HCT116 (cell line): Measurements from ENCODE around the gene POT1. TPM values are rescaled to one million over a fixed set of nuclear protein-coding genes. Genes with fewer than 3 reads are reported as not detected.

ENCODE experiments used
- ATAC-seq: fragments of 200-7000 bp; cut with Tn5 transposase; 2 replicates; pipeline ENCODE4 v1.9.1; 2020; ENCODE audit warnings: mild to moderate bottlenecking, moderate library complexity
- BruUV-seq: library from RNA; stranded (reverse); fragments of 400-500 nt; replicated peaks from 2 replicates; lab custom pipeline; 2021; lab: Mats Ljungman, UMichigan
- CTCF ChIA-PET: fragments of 300-600 bp; sonication (Branson Sonifier 250); formaldehyde crosslinking; loops from one replicate; lab custom pipeline; 2021; ENCODE audit warnings: antibody characterized with exemption; lab: Charles Lee
- POLR2A ChIA-PET: fragments of 300-600, 350-600 bp; sonication (Branson Sonifier 250); formaldehyde crosslinking; loops from one replicate; lab custom pipeline; 2021; ENCODE audit warnings: antibody characterized with exemption; lab: Charles Lee
- RAD21 ChIA-PET, 2 experiments: fragments of 300-600 bp; sonication (Branson Sonifier 250); formaldehyde crosslinking; loops; one replicate each; lab custom pipeline; 2023; ENCODE audit warnings: low total read pairs in 2 of 2; ENCODE audit not compliant: uncharacterized antibody in 2 of 2, unreplicated experiment in 2 of 2, low non-redundant PET in 1 of 2; lab: Charles Lee
- DNase-seq: peaks from one replicate; pipeline ENCODE4 v3.0.0-alpha.2; 2010; ENCODE audit warnings: low read depth, low spot score
- H2AFZ ChIP-seq: fragments of 200-600 bp; shearing (Covaris generic), sonication (generic); 2 replicates; pipeline ENCODE4 v1.6.1; 2017; ENCODE audit warnings: low read depth, mixed run types, mixed read lengths, antibody characterized with exemption, low read length; ENCODE audit not compliant: poor library complexity, severe bottlenecking
- H3K27ac ChIP-seq: 2 replicates; pipeline ENCODE4 v1.5.1; 2012; ENCODE audit warnings: low read depth, low read length
- H3K27me3 ChIP-seq: fragments of 200-600 bp; sonication (generic); 2 replicates; pipeline ENCODE4 v1.6.1; 2016; ENCODE audit warnings: mixed run types, low read length, mixed read lengths; ENCODE audit not compliant: insufficient read depth
- H3K36me3 ChIP-seq, 2 experiments: fragments of 200-500 bp in 1 of 2; fragments of 200-600 bp in 1 of 2; sonication (Bioruptor generic) in 1 of 2; sonication (generic) in 1 of 2; 2 replicates each; pipeline versions ENCODE4 v1.5.1 to v1.6.1; 2014 to 2016; ENCODE audit warnings: low read length in 2 of 2, inconsistent platforms in 1 of 2, mixed read lengths in 1 of 2, mixed run types in 1 of 2; ENCODE audit not compliant: insufficient read depth in 2 of 2, control insufficient read depth in 1 of 2
- H3K4me1 ChIP-seq, 2 experiments: fragments of 200-600 bp in 1 of 2; sonication (generic) in 1 of 2; 2 replicates each; pipeline versions ENCODE4 v1.5.1 to v1.6.1; 2012 to 2017; ENCODE audit warnings: low read length in 2 of 2, inconsistent platforms in 1 of 2, mild to moderate bottlenecking in 1 of 2, mixed read lengths in 1 of 2, mixed run types in 1 of 2, moderate library complexity in 1 of 2; ENCODE audit not compliant: insufficient read depth in 2 of 2, control insufficient read depth in 1 of 2
- H3K4me2 ChIP-seq: fragments of 200-600 bp; sonication (generic); 2 replicates; pipeline ENCODE4 v1.6.1; 2017; ENCODE audit warnings: mixed run types, low read length, mixed read lengths
- H3K4me3 ChIP-seq, 2 experiments: fragments of 200-600 bp in 1 of 2; sonication (generic) in 1 of 2; replicated peaks in 1 of 2; 2 replicates each; pipeline ENCODE4 v1.5.1; 2011 to 2016; ENCODE audit warnings: low read length in 2 of 2, control low read depth in 1 of 2, low read depth in 1 of 2, mild to moderate bottlenecking in 1 of 2, mixed read lengths in 1 of 2, mixed run types in 1 of 2
- H3K79me2 ChIP-seq: fragments of 200-600 bp; sonication (generic); 2 replicates; pipeline ENCODE4 v1.6.1; 2017; ENCODE audit warnings: mild to moderate bottlenecking, mixed run types, low read length, moderate library complexity, mixed read lengths; ENCODE audit not compliant: insufficient read depth
- H3K9ac ChIP-seq: fragments of 200-600 bp; sonication (generic); 2 replicates; pipeline ENCODE4 v1.6.1; 2016; ENCODE audit warnings: low read length, mixed read lengths
- H3K9me2 ChIP-seq: fragments of 200-600 bp; sonication (generic), shearing (Covaris generic); 2 replicates; pipeline ENCODE4 v1.6.1; 2017; ENCODE audit warnings: mixed run types, mild to moderate bottlenecking, moderate library complexity; ENCODE audit not compliant: insufficient read depth
- H3K9me3 ChIP-seq, 2 experiments: fragments of 200-500 bp in 1 of 2; fragments of 200-600 bp in 1 of 2; sonication (Bioruptor generic) in 1 of 2; sonication (generic) in 1 of 2; 2 replicates each; pipeline ENCODE4 v1.6.1; 2014 to 2017; ENCODE audit warnings: low read length in 2 of 2, mixed read lengths in 2 of 2, inconsistent platforms in 1 of 2, low read depth in 1 of 2, mild to moderate bottlenecking in 1 of 2, mixed run types in 1 of 2, moderate library complexity in 1 of 2; ENCODE audit not compliant: control insufficient read depth in 1 of 2, insufficient read depth in 1 of 2
- H4K20me1 ChIP-seq: fragments of 200-600 bp; sonication (generic), shearing (Covaris generic); 2 replicates; pipeline ENCODE4 v1.6.1; 2017; ENCODE audit warnings: mixed run types, mild to moderate bottlenecking, moderate library complexity; ENCODE audit not compliant: insufficient read depth
- ATF3 ChIP-seq: IDR thresholded peaks from 2 replicates; pipeline ENCODE4 v1.6.1; 2012
- CTCF ChIP-seq, 3 experiments: fragments of 200-600 bp in 1 of 3; sonication (generic) in 1 of 3; IDR thresholded peaks in 2 of 3; conservative IDR thresholded peaks in 1 of 3; 2 replicates each; pipeline ENCODE4 v1.5.1; 2012 to 2017; ENCODE audit warnings: low read depth in 2 of 3, low read length in 2 of 3, antibody characterized with exemption in 1 of 3, borderline replicate concordance in 1 of 3, control low read depth in 1 of 3, mild to moderate bottlenecking in 1 of 3, mixed read lengths in 1 of 3, mixed run types in 1 of 3, moderate library complexity in 1 of 3; ENCODE audit not compliant: insufficient read depth in 1 of 3
- ELF1 ChIP-seq: IDR thresholded peaks from 2 replicates; pipeline ENCODE4 v1.6.1; 2012; ENCODE audit warnings: low read depth, borderline replicate concordance
- FOSL1 ChIP-seq: IDR thresholded peaks from 2 replicates; pipeline ENCODE4 v1.6.1; 2012; ENCODE audit warnings: low read depth
- MAX ChIP-seq: IDR thresholded peaks from 2 replicates; pipeline ENCODE4 v1.6.1; 2012
- RAD21 ChIP-seq: IDR thresholded peaks from 2 replicates; pipeline ENCODE4 v1.6.1; 2012; ENCODE audit warnings: low read depth, mild to moderate bottlenecking
- SIN3A ChIP-seq: IDR thresholded peaks from 2 replicates; pipeline ENCODE4 v1.6.1; 2012; ENCODE audit warnings: low read depth
- SP1 ChIP-seq: IDR thresholded peaks from 2 replicates; pipeline ENCODE4 v1.6.1; 2012; ENCODE audit warnings: low read depth
- SRF ChIP-seq: IDR thresholded peaks from 2 replicates; pipeline ENCODE4 v1.6.1; 2012; ENCODE audit warnings: low read depth
- ZNF274 ChIP-seq: fragments of 200-500 bp; sonication (Bioruptor generic); IDR thresholded peaks from 2 replicates; pipeline ENCODE4 v1.6.1; 2014; ENCODE audit warnings: mild to moderate bottlenecking, low read depth, low read length, inconsistent platforms
- intact Hi-C: fragments of 100-400 bp; cut with micrococcal nuclease; formaldehyde crosslinking; loops from 2 replicates; pipeline ENCODE4 v1.10.0; 2022
- total RNA-seq: library from RNA; stranded (reverse); gene quantifications from one replicate; pipeline ENCODE4 v1.2.1, GENCODE V29; 2021; ENCODE audit not compliant: unreplicated experiment
- TF ChIP-seq, protein P1 (sequence below): IDR thresholded peaks from 2 replicates; pipeline ENCODE4 v1.6.1; 2011; ENCODE audit warnings: mild to moderate bottlenecking, low read length, moderate library complexity; ENCODE audit not compliant: insufficient replicate concordance; ENCODE audit errors: extremely low read depth

The POT1 gene
- total RNA-seq, 1 experiment from 2014 or later: 19.5 TPM

- intact Hi-C loops: no loop called here
- H3K4me3 ChIP-seq: no peak overlapping the region
- ChIA-PET POLR2A (no interaction called here), RAD21 (no interaction called here), CTCF (no interaction called here)
- H3K9me3 ChIP-seq: no peaks in the 10 kb centered on the region
- no peak overlapping the region for H3K27ac ChIP-seq
- no peaks in the 10 kb centered on the region for H3K4me1 ChIP-seq
- TF ChIP-seq SIN3A (no peak), ZNF274 (no peak), ATF3 (no peak), SP1 (no peak), ELF1 (no peak), FOSL1 (no peak), SRF (no peak), CTCF (IDR thresholded peaks at IDR 0.05 in 2 of 3, conservative IDR thresholded peaks at IDR 0.05 in 1 of 3; ENCODE audit: borderline replicate concordance in 1 of 3, insufficient read depth in 1 of 3, low read depth in 2 of 3, low read length in 2 of 3) (no peak), RAD21 (no peak), MAX (no peak)
- TF ChIP-seq, protein P1, sequence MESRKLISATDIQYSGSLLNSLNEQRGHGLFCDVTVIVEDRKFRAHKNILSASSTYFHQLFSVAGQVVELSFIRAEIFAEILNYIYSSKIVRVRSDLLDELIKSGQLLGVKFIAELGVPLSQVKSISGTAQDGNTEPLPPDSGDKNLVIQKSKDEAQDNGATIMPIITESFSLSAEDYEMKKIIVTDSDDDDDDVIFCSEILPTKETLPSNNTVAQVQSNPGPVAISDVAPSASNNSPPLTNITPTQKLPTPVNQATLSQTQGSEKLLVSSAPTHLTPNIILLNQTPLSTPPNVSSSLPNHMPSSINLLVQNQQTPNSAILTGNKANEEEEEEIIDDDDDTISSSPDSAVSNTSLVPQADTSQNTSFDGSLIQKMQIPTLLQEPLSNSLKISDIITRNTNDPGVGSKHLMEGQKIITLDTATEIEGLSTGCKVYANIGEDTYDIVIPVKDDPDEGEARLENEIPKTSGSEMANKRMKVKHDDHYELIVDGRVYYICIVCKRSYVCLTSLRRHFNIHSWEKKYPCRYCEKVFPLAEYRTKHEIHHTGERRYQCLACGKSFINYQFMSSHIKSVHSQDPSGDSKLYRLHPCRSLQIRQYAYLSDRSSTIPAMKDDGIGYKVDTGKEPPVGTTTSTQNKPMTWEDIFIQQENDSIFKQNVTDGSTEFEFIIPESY: no peak
- no peak overlapping the region for H3K4me2 ChIP-seq
- H3K9ac ChIP-seq: no peak overlapping the region
- no peaks in the 10 kb centered on the region for H3K9me2 ChIP-seq
- H3K27me3 ChIP-seq: no peaks in the 10 kb centered on the region
- no peak overlapping the region for H2AFZ ChIP-seq
- DNase-seq: no peak
- no peak for ATAC-seq
- H4K20me1 ChIP-seq: no peaks in the 10 kb centered on the region
- H3K36me3 ChIP-seq: no peaks in the 10 kb centered on the region
- no peaks in the 10 kb centered on the region for H3K79me2 ChIP-seq
- no TSS peak for BruUV-seq
Measured at GRCh38 chr7:124945680-124946079, 16.1 kb upstream of the POT1 start.
